B cell (primary cell): ENCODE data around the gene COL5A1.

Source experiments
- CTCF ChIP-seq: fragments of 200-600 bp; IDR thresholded peaks from one replicate; pipeline ENCODE4 v1.8.0; 2022; ENCODE audit warnings: antibody characterized with exemption, mild to moderate bottlenecking
- EZH2 ChIP-seq: IDR thresholded peaks from 2 replicates; pipeline ENCODE4 v1.6.1; 2012; ENCODE audit warnings: borderline replicate concordance, low read depth, mild to moderate bottlenecking, moderate library complexity, low read length; ENCODE audit not compliant: insufficient read depth, poor library complexity, severe bottlenecking

- TF ChIP-seq CTCF (no peak), EZH2 (no peak)
Measured at GRCh38 chr9:134648701-134649530, 7.3 kb downstream of the COL5A1 start.
